ENCODE measurements around the gene GPR108. TPM values are rescaled to one million over a fixed set of nuclear protein-coding genes. Genes with fewer than 3 reads are reported as not detected.

The GPR108 gene
- total and polyA plus RNA-seq, 2 of the 8 experiments (the other 6 are each of a cell fraction or from before 2014, with no cell fraction given), result 34.9 to 46.0 TPM

GRCh38 chr19:6730153-6730804 is 7.1 kb downstream of the GPR108 start (continued):
- TF ChIP-seq GTF2F1 (IDR thresholded peaks at IDR 0.05; ENCODE audit: borderline replicate concordance, low read depth, low read length) (no peak), BRCA1 (IDR thresholded peaks at IDR 0.05; ENCODE audit: low read depth, low read length) (no peak), SP1 (IDR thresholded peaks at IDR 0.05; ENCODE audit: low read depth, low read length) (no peak), RXRA (IDR thresholded peaks at IDR 0.05; ENCODE audit: insufficient read depth, low read depth, low read length) (no peak), KDM1A (IDR thresholded peaks at IDR 0.05; ENCODE audit: borderline replicate concordance, low read length) (no peak), BCL11A (IDR thresholded peaks at IDR 0.05; ENCODE audit: low read depth in 2 of 2, low read length in 2 of 2) (no peak), CBX8 (IDR thresholded peaks at IDR 0.05; ENCODE audit: borderline replicate concordance, low read depth, low read length) (no peak)
